GM19463 (cell line): Measurements from ENCODE around the gene INPP4A.

Experiments used
- ATAC-seq: cut with Tn5 transposase; IDR thresholded peaks from one replicate; pipeline ENCODE4 v1.9.1; 2021; ENCODE audit warnings: mild to moderate bottlenecking, moderate library complexity; ENCODE audit not compliant: unreplicated experiment

The INPP4A gene

DNA sequence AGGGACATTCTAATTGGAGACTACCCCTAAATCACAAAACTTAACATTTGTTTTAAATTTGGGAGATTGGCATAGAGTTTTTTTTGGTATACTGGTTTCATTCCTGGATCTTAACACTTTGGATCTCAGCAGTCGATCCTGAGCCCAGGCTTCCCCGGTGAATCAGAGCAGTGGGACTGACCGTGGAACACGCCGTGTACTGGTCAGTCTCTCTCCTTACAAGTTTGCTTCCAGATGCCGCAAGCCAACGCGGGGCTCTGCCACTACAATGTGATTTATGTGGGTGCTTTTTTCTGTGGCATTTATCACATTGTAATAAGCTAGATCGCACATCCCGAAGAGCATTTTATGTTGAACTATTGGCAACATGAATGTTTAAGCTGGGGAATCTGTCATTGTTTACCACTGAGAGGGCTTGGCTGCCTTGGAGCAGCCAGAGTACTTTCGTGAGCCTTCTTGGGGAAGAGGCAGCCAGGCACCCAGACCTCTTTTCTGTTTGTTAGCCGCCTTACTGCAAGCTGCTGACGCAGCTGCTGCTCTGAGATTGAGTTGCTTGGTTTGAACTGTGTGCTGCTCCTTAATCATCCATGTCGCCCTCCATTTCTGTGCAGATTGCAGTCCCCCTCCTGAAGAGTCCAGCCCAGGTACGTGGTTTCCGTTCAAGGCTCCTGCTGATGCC lies 114.3 kb downstream of the INPP4A start:
- ATAC-seq = no peak

DNA sequence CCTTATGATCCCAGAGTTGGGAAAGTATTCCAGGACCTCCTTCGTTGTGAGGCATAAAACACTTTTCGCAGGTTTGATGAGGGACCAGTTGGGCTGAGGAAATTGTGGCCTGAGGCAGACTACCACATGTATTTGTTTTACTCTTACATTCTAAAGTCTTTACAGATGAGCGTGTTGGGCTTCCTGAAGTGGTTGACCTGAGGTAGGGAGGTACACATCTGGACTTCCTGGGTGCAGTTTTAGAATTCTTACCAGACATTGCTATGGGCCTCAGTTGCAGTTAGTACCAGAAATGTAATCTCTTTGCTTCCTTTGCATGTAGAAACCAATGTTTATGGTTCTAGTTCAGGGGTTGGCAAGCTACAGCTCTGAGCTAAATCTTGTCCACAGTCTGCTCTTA lies 114.9 kb downstream of the INPP4A start:
- ATAC-seq = no peak

- no peak for ATAC-seq
Observed at GRCh38 chr2:98560256-98560771, 115.7 kb downstream of the INPP4A start.

GRCh38 chr2:98561018-98561417 lies 116.4 kb downstream of the INPP4A start:
- ATAC-seq = no peak

DNA sequence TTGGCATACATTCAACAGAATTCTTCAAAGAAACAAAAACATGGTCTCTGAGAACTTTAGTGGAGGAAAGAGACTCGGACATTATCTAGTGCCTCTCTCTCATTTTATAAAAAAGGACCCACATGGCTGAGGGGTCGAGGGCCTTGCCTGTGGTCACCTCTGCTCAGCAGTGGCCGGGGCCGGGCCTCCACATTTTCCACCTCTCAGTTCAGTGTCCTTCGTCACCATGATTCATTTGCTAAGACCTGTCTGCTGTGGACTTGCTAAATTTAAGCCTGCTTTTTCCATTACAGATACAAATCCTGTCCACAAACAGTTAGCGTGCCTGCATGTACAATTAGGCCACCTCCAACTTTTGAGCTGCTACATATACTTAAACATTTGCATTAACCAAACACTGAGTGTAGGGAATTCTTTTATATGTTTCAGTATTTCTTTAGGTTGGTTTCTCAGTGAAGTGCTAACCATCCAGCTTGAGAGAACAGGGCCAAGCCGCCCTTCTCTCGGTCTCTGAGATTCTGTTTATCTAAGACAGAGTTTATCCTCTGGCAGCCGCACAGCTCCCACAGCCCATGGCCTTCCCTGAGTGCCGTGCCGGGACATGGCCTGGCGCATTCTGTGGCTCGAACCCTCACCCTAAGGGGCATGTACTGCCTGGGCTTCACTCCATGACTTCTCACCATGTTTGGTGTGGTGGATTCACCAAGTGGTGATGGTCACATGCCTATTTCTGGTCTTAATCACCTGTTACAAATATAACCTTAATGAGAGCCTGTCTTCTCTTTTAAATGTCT lies 117.4 kb downstream of the INPP4A start:
- ATAC-seq = no peak

DNA sequence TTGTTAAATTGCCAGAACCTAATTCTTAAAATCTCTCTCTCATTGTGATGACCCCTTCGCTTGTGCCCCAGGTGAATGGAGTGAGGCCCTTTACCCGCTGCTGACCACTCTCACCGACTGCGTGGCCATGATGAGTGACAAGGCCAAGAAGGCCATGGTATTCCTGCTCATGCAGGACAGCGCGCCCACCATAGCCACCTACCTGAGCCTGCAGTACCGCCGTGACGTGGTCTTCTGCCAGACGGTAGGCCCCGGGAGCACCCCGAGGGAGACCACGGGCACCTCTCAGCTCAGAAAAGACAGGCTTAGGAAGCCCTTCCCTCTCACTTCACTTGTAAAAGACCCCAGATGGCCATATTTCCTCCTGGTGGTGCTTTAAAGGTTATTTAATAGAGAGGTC lies 118.7 kb downstream of the INPP4A start:
- no peak for ATAC-seq

- no peak for ATAC-seq
Observed at GRCh38 chr2:98564541-98565132, 120.0 kb downstream of the INPP4A start.

- ATAC-seq = no peak
Observed at GRCh38 chr2:98565286-98565860, 120.7 kb downstream of the INPP4A start.

- ATAC-seq = no peak
Observed at GRCh38 chr2:98565941-98566340, 121.3 kb downstream of the INPP4A start.

- no peak for ATAC-seq
Observed at GRCh38 chr2:98568161-98568956, 123.7 kb downstream of the INPP4A start.

DNA sequence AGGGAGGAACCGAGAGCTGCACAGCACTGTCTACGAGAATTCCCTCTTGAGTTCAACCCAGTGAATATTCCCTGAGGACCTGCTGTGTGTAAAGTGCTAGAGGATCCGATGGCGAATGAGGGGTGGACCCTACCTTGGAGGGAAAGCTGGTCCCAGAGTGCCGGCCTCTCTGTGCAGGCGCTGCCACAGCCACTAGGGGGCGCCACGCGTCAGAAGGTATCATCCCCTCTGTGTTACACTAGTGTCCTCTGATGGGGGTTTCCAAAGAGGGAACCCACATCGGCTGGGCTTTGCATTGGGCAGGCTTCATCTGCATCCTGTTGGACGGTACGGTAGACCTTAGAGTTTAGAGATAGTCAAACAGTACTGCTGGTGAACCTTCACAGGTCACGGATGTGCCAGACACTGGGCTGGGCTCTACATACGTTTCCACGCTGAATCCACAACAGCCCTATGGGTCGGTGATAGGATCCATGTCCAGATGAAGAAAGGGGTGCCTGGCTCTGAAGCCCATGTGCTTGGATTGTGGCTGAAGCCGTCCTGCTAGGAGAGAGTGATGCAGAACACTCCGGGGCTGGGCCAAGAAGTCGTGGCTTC lies 124.6 kb downstream of the INPP4A start:
- no peak for ATAC-seq

- ATAC-seq = no peak
Observed at GRCh38 chr2:98569915-98570314, 125.3 kb downstream of the INPP4A start.

GRCh38 chr2:98570356-98570755 lies 125.7 kb downstream of the INPP4A start:
- ATAC-seq = no peak

GRCh38 chr2:98571121-98571701 lies 126.6 kb downstream of the INPP4A start:
- ATAC-seq = no peak

DNA sequence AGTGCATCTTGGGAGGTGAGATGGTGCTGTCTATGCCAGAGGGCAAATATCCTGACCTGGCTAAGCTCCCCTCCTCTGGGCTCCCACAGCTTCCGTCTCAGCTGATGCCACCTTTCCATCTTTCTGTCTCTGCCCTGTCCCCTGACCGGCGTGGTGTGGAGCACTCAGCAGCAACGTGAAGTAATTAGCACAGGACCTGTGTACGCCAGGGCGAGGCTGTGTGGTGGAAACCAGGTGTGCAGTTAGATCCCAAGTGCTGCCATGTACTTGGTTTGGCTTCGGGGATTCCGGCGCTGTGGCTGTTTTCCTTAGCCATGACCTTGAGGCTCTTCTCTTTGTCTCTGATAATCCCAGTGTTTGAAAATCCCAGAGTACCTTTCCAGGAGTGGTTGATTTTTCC lies 127.1 kb downstream of the INPP4A start:
- no peak for ATAC-seq

DNA sequence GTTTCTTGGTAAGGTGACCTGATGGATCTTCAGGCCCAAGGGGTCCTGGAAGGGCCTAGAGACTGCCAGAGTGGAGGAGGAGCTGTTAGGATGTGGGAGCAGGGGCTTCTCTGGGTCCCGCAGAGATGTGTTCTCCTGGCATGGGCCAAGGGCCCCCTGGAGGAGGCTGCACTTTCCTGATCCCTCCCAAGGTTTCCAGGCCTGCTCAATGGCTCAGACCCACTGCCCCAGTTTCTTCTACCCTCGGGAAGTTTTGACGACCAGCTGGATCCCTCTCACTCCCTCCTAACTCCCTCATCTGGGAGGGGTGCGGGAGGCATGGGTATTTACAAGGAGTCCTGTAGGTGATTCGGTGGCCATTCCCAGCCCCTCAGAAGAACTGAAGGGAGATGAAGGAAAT lies 127.6 kb downstream of the INPP4A start:
- no peak for ATAC-seq

DNA sequence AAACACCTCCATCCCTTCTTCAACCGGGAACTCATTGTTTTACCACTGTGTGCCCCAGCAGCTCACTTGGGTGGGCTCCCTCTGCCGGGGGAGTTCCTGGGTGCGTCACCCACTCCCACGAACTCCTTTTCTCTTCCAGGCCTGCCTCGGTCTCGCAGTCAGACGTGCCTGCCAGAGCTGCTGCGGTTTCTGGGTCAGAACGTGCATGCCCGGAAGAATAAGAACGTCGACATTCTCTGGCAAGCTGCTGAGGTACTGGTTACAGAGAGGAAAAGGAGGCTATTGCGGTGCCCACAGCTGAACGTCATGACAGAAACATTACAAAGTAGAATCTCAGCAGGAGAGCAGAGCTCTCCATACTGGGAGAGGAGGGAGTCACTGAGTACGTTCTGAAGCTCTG lies 128.0 kb downstream of the INPP4A start:
- no peak for ATAC-seq

GRCh38 chr2:98573426-98573825 lies 128.8 kb downstream of the INPP4A start:
- no peak for ATAC-seq

GRCh38 chr2:98576666-98577312 lies 132.1 kb downstream of the INPP4A start:
- ATAC-seq = no peak
